ENCODE data around the gene LRRC36.
"Not testable (repeated sequence)": the region's sequence is repeated elsewhere in the genome, so short reads cannot be mapped to it uniquely, and the experiment has no call there.

LRRC36 gene

DNA sequence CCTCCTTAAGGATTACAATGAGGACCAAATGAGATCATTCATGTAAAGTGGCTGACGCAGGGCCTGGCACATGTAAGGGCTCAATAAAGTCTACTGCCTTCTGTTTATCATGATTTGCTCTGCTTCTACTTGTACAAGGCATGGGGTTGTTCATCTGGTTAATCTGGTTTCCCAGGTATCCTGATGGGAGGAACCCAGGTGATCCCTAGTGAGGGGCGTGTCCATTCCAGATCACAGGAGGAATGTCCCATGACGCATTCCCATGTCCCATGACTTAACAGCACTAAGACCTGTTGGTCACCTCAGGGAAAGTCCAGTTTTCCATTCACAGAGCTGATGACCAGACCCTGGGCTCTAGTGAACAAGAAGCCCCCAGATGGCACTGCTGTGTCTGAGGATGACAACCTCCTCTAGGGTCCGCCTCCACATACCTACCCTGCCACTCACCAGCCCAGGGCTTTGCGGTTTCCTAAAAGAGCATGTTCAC is 78.2 kb downstream of the LRRC36 start:
- DNase-seq, result no peak

DNA sequence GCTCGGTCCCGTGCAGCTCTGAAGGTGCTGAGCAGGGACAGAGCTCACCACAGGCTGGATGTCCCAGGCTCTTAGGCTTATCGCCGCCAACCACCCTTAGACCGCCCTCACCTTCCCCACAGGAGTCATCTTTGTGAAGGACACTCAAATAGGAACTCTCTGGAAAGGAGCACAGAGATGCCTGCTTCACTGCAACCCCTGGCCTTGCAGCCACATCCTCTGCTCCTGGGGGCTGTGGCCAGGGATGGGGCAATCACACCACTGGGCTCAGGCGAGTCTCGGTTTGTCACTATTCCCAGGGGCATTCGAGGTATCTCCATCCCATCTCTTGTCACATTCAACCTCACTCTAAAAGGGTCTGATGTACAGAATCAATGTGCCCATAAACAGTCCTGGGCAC is 78.7 kb downstream of the LRRC36 start:
- DNase-seq, result no peak

DNA sequence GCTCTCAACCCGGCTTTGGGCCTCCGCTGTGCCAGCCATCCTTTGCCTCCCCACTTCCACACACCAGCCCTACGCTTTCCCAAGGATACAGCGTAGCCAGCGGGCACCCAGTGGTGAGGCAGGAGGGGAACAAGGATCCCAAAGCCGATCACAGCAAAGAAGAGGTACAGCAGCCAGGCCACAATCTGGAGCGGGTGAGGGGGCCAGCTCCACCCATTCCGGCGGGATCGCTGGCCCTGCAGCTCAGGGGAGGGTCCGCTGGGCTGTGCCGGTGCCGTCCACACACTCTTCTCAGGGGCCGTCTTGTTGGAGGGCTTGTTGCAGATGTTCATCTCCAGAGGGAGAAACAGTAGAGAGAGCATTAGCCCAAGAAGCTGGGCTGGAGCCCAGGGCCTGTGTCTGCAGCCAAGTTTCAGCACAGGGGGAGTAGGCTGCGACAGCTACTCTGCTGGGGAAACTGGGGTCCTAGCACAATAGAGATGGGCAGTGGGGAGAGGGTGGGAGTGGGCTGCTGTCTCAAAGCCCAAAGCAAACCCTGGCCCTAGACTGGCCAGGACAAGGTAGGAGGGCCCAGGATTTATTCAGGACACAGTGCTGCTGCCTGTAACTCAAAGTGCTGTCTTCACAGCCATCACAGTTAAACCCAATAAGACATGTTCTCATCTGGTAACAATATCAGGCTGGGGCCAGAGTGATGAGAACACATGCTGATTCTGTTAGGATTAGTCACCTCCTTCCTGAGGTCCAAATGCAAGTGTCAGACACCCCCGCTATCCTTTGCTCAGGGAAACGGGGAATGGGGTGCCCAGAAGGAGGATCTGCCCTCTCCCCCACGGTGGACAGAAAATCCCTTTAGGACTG is 79.7 kb downstream of the LRRC36 start:
- DNase-seq, result no peak

DNA sequence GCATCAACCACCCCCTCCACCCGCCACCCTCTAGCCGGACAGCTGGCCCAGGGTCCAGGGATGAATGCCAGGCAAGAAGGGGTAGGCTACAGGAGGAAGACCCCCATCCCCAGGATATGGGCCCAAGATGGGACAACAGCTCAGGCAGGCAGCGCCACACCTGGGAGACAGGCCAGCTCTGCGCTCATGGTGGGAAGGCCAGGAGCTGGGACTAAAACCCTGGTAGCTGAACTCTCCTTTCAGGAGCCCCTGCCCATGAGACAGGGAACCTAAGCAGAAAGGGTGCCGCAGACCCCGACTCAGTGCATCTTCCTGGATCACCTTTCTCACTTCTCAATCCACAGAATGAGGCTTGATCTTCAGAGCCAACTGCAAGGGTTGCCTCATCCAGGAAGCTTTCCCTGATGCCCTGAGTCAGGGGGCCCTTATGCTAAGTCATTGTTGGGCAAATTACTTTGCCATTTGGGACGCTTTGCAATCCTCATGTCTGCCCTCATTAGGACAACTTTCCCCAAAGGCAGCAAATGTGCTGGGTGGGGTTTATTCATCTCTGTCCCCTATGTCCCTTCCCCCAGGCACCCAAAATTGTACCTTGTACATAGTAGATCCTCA is 80.7 kb downstream of the LRRC36 start:
- no peak for DNase-seq

DNA sequence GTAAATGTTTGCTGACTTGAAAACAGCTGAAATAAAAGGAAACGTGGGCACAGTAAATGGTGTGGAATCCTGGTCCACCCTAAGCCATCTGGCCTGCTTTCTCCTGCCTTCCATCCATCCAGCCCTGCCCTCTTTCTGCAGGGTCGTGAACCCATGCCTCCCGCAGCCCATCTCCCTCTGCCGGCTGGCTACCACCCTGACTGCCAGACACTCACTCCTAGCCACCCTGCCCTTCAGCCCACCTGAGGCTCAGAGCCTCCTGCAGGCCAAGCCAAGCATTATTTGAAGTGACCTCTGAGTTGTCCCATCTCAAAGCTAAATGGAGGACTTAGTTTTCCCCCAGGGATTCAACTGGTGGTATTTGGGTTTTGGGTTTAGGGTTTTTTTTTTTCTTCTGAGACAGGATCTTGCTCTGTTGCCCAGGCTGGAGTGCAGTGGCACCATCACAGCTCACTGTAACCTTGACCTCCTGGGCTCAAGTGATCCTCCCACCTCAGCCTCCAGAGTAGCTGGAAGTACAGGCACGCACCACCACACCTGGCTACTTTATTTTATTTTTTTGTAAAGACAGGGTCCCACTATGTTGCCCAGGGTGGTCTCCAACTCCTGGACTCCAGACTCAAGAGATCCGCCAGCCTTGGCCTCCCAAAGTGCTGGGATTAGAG is 81.3 kb downstream of the LRRC36 start:
- DNase-seq, result no peak

DNA sequence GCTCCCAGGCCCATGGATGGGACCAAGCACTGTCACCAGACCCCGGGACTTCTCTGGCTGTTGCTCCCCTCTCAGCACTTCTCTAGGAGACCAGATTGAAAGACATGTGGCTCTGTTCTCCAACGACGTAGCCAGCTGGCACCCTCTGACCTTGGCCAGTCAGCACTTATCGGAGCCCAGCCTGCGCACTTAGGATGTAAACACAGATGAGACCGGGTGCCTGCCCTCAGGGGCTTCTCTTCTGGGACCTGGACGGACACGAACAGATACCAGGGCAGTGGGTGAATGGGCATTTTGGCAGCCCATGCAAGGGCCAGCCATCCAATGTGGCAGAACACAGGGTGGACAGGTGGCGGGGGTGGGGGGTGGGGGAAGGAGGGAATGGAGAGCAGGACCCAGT is 83.0 kb downstream of the LRRC36 start:
- no peak for DNase-seq

DNA sequence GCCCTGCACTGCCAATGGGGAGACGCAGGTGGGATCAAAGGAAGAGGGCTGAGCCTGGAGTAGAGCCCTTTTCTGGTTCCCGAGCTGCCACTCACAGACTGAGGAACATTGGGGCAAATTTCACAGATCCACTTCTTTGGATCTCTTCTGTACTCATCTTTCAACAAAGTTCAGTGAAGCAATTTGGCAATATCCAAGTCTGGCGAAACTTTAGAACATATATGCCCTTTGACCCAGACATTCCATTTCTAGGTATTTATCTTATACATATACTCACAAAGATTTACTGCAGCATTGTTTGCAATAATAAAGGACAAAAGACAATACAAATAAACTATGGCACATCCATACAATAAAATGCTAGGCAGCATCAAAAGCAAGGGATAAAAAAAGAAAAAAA is 84.7 kb downstream of the LRRC36 start:
- no peak for DNase-seq

DNA sequence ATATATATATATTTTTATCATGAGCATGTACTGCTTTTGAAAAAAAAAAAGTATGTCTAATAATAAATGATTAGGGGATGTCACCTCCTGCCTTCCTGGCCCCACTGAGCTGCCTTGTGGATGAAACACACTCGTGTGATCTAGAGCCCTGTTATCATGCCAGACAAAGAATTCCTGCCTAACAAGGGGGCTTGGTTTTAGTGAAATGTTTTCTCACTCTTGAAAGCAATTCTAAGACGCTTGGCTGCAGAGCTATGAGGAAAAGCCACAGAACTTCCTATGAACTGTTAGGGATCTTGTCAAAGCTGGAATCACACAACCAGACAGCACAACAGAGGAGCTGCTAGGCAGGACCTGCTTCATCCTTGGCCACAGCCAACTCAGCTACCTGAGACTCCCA is 85.7 kb downstream of the LRRC36 start:
- no peak for DNase-seq

DNA sequence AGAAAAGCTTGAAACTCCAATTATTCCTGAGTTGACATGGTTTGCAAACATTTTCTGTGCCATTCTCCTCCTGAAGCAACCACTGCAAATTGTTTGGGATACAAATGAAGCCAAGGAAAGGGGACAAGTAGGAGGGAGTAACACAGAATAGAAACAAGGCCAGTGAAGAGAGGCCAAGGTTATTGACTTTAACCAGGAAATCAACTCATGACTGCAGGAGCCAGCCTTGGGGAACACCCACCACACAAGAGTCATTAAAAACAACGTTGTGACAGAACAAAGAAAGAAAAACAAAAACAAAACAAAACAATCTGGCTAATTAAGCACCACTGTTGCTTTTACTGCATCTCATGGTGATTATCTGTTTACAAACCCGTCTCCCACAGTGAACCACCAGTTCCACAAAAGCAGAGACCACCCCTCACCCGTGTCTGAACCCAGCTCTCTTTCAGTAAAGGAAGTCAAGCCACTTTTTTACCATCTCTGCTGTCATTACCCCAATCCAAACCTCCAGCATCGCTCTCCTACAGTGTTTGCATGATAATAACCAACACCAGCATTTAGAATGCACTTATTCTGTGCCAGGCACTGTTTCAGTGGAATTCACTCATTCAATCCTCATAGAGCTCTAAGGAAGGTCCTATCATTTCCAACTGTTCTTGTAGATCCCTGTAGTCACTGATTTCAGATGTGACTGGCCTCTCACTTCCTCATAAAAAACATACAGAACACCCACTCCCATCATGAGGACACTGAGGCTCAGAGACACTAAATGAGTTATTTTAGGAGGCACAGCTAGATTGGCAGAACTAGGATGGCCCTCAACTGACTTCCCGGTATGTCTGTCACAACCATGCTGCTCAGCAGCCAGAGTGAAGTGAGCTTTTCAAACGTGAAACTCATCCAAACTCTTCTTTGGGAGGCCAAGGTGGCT is 87.6 kb downstream of the LRRC36 start:
- DNase-seq, result no peak

DNA sequence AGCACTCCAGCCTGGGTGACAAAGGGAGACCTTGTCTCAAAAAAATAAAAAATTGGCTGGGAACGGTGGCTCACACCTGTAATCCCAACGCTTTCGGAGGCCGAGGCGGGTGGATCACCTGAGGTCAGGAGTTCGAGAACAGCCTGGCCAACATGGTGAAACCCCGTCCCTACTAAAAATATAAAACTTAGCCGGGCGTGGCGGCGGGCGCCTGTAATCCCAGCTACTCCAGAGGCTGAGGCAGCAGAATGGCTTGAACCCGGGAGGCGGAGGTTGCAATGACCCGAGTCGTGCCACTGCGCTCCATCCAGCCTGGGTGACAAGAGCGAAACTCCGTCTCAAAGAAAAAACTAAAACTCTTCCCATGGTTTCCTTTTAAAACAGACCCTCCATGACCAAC is 88.8 kb downstream of the LRRC36 start:
- not testable (repeated sequence) for DNase-seq

DNA sequence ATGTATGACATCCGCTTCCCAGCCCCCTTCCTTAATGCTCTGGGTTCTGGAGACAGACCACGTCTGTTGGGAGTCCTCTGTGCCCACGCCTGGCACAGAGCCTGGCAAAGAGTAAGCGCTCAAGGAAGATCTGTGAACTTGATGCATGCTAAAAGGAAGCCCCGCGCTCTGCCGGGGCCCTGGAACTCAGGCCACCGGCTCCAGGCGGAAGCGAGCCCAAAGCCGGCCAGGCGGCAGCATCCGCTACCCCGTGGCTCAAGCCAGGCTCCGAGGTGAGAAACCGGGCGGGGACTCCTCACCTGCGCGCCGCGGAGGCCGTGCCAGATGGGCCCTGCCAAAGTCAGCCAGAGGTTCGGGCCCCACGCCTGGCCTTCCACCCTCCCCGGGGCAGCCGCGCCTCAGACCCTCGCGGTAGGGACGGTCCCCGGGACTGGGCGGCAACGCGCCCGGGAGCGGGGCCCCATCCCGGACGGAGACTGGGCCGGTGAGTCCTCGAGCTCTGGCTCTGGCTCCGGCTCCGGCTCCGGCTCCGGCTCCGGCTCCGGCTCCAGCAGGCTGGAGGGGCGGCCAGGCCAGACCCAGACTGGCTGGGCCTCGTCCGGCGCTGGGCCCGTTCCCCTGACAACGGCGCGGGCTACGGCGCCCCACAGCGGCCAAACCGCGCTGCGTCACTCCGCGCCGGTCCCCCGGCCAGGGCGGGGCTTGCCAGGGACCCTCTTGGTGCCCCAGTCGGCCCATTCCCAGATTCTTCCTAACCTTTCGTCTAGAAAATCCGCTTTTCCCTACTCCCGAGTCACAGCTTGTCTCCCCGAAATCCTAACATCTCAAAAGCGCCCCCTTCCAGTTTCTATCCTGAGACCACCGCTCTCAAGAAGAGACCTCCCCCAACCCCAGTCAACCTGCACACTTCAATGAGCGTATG is 89.5 kb downstream of the LRRC36 start, which contains the start of gene ZDHHC1:
ZDHHC1 (minus strand) TSS at position 606 of the 922 bp plus-strand sequence. CDS start 8,702 bp downstream, outside the sequence.
- DNase-seq, result peak; percentile 55

DNA sequence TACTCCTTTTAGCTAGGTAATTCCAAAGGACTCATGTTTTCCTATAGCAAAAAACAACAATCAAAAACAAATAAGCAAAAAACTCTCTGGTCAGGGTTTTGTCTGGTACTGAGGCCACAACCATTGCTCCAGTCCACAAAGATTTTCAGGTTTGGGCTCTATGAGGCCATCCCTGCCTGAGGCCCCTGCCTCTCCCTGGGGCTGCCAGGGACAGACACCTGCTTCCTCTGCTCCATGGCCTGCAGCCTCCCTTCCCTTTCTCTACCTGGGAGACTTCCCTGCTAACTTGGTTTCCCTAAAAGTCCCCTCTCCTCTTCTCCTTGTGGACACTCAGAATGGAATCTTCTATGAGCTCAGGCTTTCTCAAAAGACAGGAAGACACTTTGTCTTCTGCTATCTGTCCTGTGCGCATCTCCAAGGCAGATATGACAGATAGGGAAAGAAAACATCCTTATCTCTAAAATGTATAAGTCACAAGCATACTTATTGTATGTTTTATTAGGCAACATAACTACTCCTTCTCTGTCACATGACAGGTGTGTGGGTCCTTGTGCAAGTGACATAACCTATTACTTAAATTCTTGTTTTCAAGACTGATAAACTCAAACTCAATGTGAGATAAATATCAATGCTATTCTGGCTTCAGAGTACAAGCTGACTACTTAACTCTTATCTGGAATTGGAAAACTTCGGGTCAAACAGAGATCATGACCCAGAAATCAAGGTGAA is 90.9 kb downstream of the LRRC36 start:
- no peak for DNase-seq

DNA sequence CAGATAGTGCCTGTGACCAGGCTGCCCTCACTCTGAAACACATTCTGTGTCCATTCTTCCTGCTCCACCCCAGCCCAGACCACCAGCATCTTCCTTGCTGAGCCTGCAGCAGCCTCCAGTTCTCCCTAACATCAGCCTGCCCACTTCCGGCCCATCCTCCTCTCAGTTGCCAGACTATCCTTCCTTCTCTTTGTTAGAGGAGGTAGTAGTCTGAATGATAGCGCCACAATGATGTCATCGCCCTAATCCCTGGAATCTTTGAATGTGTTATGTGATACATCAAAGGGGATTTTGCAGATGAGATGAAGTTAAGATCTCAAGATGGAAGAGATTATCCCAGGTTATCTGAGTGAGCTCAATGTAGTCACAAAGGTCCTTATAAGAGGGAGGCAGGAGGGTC is 92.9 kb downstream of the LRRC36 start:
- DNase-seq, result no peak

DNA sequence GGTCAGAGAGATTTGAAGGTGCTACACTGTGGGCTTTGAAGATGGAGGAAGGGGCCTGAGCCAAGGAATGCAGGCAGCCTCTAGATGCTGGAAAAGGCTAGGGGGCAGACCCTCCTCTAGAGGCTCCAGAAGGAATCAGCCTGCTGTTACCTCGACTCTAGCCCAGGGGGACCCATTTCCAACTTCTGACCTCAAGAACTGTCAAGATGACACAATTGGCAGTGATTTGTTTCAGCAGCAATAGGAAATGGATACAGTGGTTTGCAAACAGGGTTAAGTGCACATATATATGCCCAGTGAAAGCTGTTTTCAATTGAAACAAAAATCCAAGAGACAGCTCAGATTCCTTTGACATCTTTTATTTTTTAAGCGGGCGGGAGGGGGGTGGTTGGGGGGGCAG is 93.3 kb downstream of the LRRC36 start:
- no peak for DNase-seq

DNA sequence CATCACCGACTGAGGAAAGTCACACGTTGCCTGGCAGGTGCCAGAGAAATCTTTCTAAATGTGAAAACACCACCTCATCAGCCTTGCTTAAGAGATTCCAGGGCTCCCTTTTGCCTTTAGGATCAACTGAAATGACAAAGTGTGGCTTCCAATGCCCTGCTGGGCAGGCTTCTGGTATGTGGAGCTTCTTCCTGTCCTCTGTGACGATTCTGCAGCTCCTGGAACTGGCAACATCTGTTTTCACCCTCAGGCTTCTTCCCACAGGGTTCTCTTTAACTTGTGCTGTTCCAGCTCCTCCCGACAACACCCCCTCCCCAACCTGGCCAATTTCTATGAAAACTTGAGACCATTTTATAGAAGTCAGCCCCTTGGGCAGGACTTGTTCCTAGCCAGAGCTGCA is 94.4 kb downstream of the LRRC36 start:
- DNase-seq, result no peak

DNA sequence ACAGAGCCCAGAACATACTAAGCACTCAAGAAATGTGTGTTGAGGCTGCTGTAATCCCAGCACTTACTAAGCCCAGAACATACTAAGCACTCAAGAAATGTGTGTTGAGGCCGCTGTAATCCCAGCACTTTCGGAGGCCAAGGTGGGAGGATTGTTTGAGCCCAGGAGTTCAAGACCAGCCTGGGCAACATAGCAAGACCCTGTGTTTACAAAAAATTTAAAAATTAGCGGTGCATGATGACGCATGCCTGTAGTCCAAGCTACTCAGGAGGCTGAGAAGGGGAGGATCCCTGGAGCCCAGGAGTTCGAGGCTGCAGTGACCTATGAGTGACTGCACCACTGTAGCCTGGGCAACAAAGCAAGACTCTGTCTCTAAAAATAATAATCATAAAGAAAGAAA is 96.4 kb downstream of the LRRC36 start:
- DNase-seq, result no peak

DNA sequence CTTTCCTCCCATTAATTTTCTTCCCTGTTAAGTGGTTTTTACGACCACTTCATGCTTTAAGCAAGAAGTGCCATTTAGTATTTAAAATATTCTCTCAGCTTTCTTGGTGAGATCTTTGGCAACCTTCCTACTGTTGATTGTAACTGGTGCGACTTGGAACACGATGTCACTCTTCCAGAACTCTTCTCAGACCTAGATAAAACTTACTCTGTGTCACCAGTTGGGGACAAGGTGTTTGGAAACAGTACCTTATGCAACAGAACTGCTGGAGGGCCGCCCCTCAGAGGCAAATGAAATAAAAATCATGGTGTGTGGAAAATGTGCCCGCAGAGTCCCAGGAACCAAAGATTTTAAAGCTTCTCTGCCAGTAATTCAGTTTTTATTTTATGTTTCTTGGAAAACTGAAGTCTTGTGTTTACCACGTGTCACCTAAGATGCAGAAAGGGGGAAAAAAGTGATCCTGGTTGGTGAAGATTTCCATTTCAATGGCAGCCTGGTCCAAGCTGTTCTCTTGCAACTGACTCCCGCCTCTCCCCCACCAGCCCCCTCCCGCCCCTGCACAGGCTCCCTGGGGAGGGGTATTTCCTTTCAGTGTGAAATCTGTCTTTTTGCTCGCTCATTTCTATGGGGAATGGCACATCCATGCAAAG is 97.1 kb downstream of the LRRC36 start:
- DNase-seq, result no peak

DNA sequence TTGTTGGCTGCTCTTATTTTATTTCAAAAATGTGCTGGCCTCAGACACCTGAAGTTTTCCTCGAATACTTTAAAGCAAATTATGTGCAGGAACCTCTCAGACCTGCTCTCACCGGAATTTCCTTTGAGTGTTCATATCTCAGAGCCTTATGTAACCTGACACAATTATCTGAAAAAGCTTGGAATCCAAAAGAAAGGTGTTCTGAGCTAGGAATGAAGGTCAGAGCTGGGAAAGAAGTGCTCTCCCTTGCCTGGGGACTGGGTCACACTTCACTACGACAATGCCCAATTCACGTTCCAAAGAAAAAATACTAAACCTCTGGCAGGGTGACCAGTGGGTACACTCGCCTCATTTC is 97.6 kb downstream of the LRRC36 start:
- no peak for DNase-seq

DNA sequence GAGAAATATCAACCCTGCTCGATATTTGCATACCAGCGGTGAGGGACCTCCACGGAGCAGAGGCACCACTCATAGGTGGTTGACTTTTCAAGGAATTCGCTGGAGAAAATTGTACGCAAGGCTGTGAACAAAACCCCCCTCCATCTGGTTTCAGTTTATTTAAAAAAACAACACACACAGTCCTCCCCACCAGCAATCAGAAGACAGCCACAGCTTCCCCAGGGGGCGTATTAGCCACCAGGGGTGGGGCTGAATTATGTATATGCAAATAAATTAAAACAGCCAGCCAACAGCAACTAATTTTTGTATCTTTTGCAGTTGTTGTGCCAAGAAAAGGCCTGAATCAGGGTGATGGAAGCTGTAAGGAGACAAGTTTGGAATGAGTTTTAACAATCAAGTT is 98.4 kb downstream of the LRRC36 start:
- no peak for DNase-seq

DNA sequence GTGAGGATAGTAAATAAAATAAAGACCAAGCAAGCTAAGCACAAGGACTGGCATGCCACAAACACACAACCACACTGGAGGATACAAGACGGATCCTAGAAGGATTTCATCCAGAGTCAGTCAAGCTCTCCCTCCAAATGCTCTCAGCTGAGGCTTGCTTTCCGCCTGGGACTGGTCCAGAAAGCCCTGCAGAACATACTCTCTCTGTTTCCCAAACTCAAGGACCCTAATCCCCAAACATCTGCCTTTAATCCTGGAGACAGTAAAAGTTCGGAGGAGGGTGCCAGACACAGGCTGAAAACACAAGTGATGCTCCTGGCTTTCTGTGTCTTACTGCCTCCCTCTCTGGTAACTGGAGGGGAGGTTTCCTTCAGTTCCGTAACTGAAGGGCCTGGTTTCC is 99.0 kb downstream of the LRRC36 start:
- DNase-seq, result no peak
